ENCODE data around the gene CDH13. TPM values are rescaled to one million over a fixed set of nuclear protein-coding genes. Genes with fewer than 3 reads are reported as not detected.

Gene CDH13
- total RNA-seq, 1 donor from 2014 or later: 14.3 TPM

DNA sequence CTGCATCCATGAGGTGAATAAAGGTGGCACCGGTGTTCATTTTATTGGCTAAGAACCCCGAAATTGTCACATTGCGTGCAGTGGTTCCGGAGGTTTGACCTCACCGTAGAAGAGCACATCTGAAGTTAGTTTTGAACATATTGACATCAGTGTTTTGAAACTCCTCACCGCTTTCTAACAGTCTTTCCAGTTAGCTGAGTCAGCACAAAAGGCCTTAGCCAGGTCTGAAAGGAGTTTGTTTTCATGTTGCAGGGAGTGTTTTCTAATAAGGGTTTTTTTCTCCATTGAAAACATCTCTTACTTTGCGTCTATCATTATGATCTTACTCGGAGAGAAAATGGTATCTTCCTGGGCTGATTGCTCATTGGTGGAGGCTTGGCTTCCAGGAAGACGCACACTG, 1006.5 kb downstream of the CDH13 start:
- no peaks in the 10 kb centered on the region for H3K27me3 ChIP-seq (ENCODE audit: low read depth)
- intact Hi-C loops (cut with DNase I): no loop called here
- H3K4me1 ChIP-seq: no peaks in the 10 kb centered on the region
- no peak overlapping the region for H3K27ac ChIP-seq
- DNase-seq (no peak), ATAC-seq (no peak)
- TF ChIP-seq CTCF (IDR thresholded peaks at IDR 0.05): no peak
- H3K9me3 ChIP-seq: no peaks in the 10 kb centered on the region
- no peaks in the 10 kb centered on the region for H3K36me3 ChIP-seq
- H3K4me3 ChIP-seq: no peak overlapping the region

DNA sequence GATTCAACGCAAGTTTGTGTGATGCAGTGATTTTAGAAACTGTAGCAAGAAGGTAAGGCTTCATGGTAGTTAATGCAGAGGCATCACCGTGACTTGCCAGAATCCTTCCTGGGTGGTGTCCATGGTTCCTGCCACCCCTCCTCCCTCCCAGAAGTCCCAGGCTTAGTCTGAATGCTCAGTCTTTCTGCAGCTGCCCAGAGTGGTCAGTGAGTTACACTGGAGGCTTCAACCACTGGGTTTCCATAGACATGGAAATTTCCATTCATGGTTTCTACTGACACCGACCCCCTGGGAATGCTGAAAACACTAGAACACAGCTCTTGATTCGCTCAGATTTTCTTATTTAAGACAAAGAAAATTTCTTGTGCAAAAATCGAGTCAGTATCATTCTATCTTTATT, 1021.6 kb downstream of the CDH13 start:
- no peak for TF ChIP-seq CTCF (IDR thresholded peaks at IDR 0.05)
- intact Hi-C loops (cut with DNase I): no loop called here
- Histone ChIP-seq H3K4me1 (no peaks in the 10 kb centered on the region), H3K27ac (no peak overlapping the region), H3K4me3 (no peak overlapping the region), H3K27me3 (ENCODE audit: low read depth) (no peaks in the 10 kb centered on the region), H3K36me3 (no peaks in the 10 kb centered on the region), H3K9me3 (no peaks in the 10 kb centered on the region)
- DNase-seq (no peak), ATAC-seq (no peak)

GRCh38 chr16:83651871-83652270, 1025.1 kb downstream of the CDH13 start:
- TF ChIP-seq CTCF (IDR thresholded peaks at IDR 0.05): no peak
- Histone ChIP-seq H3K4me3 (no peak overlapping the region), H3K27me3 (ENCODE audit: low read depth) (no peaks in the 10 kb centered on the region), H3K27ac (no peak overlapping the region), H3K36me3 (no peaks in the 10 kb centered on the region), H3K4me1 (no peaks in the 10 kb centered on the region), H3K9me3 (no peaks in the 10 kb centered on the region)
- DNase-seq: no peak
- intact Hi-C loops (cut with DNase I): no loop called here
- ATAC-seq: no peak

- DNase-seq (no peak), ATAC-seq (no peak)
- Histone ChIP-seq H3K27me3 (ENCODE audit: low read depth) (no peaks in the 10 kb centered on the region), H3K4me3 (no peak overlapping the region), H3K27ac (no peak overlapping the region), H3K36me3 (no peaks in the 10 kb centered on the region), H3K4me1 (no peaks in the 10 kb centered on the region), H3K9me3 (no peaks in the 10 kb centered on the region)
- TF ChIP-seq CTCF (IDR thresholded peaks at IDR 0.05): no peak
- intact Hi-C loops (cut with DNase I): no loop called here
Observed at GRCh38 chr16:83652943-83653342, 1026.2 kb downstream of the CDH13 start.

DNA sequence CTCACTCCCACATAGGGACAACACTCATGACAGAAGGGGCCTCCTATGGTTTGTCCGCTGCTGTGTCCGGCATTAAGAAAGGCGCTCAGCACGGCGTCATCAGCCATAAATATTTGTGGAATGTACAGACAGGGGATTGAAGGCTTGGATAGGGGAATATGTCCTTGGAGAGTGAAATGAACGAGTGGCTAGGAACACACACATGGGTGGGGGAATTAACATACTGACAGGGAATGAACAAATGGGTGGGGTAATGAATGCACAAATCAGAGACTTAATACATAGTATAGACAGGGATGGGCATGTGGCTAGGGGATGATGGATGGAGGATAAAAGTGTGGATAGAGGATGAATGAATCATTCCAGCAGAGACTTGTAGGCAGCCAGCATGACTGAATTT, 1027.0 kb downstream of the CDH13 start:
- DNase-seq: no peak
- TF ChIP-seq CTCF (IDR thresholded peaks at IDR 0.05): no peak
- Histone ChIP-seq H3K4me1 (no peaks in the 10 kb centered on the region), H3K27ac (no peak overlapping the region), H3K27me3 (ENCODE audit: low read depth) (no peaks in the 10 kb centered on the region), H3K4me3 (no peak overlapping the region), H3K36me3 (no peaks in the 10 kb centered on the region), H3K9me3 (no peaks in the 10 kb centered on the region)
- intact Hi-C loops (cut with DNase I): no loop called here
- no peak for ATAC-seq

DNA sequence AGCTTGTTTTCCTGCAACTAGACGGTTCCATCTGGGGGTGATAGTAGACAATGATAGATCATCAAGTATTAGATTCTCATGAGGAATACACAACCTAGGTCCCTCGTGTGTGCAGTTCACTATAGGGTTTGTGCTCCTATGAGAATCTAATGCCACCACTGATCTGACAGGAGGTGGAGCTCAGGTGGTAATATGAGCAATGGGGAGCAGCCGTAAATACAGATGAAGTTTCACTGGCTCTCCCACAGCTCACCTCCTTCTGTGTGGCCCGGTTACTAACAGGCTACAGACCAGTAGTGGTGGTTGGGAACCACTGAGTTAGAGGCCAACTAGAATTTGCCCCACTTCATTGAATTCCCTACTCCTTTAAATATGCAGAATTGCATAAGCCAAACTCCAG, 1033.5 kb downstream of the CDH13 start:
- intact Hi-C loops (cut with DNase I): no loop called here
- DNase-seq (no peak), ATAC-seq (no peak)

More for the DNA sequence above, 1033.5 kb downstream of the CDH13 start:
- Histone ChIP-seq H3K4me3 (no peak overlapping the region), H3K27me3 (ENCODE audit: low read depth) (no peaks in the 10 kb centered on the region), H3K9me3 (no peaks in the 10 kb centered on the region), H3K27ac (no peak overlapping the region), H3K4me1 (no peaks in the 10 kb centered on the region), H3K36me3 (no peaks in the 10 kb centered on the region)
- no peak for TF ChIP-seq CTCF (IDR thresholded peaks at IDR 0.05)
